Breast epithelium (tissue), 3 donors: Measurements from ENCODE around the gene RRM2.

ENCODE experiments used
- CTCF ChIP-seq, 3 donors: fragments of 450-650 bp; IDR thresholded peaks; one replicate each; pipeline ENCODE4 v1.5.1; 2016 to 2017; ENCODE audit warnings: antibody characterized with exemption in 3 of 3, mild to moderate bottlenecking in 3 of 3, moderate library complexity in 3 of 3
- POLR2A ChIP-seq: fragments of 450-650 bp; IDR thresholded peaks from one replicate; pipeline ENCODE4 v1.6.1; 2016; ENCODE audit warnings: antibody characterized with exemption, mild to moderate bottlenecking, moderate library complexity
- POLR2AphosphoS5 ChIP-seq, 3 donors: sonication (generic); formaldehyde crosslinking; IDR thresholded peaks; one replicate each; pipeline ENCODE4 v1.6.1; 2017; ENCODE audit warnings: antibody characterized with exemption in 3 of 3

DNA sequence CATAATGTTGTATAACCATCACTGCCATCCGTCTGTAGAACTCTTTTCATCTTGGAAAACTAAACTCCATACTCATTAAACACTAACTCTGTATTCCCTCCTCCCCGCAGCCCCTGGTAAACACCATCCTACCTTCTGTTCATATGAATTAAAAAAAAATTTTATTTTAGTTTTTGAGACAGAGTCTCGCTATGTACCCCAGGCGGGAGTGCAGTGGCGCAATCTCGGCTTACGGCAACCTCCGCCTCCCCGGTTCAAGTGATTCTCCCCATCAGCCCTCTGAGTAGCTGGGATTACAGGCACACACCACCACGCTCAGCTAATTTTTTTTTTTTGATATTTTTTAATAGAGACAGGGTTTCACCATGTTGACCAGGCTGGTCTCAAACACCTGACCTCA, 52.9 kb downstream of the RRM2 start:
- TF ChIP-seq POLR2AphosphoS5 (IDR thresholded peaks at IDR 0.05) (no peak), POLR2A (no peak), CTCF (IDR thresholded peaks at IDR 0.05) (no peak)
